HG03460 (cell line): ENCODE data around the gene LRRK2.

Experiments
- ATAC-seq: cut with Tn5 transposase; IDR thresholded peaks from one replicate; pipeline ENCODE4 v1.9.1; 2021; ENCODE audit not compliant: unreplicated experiment

LRRK2 gene

DNA sequence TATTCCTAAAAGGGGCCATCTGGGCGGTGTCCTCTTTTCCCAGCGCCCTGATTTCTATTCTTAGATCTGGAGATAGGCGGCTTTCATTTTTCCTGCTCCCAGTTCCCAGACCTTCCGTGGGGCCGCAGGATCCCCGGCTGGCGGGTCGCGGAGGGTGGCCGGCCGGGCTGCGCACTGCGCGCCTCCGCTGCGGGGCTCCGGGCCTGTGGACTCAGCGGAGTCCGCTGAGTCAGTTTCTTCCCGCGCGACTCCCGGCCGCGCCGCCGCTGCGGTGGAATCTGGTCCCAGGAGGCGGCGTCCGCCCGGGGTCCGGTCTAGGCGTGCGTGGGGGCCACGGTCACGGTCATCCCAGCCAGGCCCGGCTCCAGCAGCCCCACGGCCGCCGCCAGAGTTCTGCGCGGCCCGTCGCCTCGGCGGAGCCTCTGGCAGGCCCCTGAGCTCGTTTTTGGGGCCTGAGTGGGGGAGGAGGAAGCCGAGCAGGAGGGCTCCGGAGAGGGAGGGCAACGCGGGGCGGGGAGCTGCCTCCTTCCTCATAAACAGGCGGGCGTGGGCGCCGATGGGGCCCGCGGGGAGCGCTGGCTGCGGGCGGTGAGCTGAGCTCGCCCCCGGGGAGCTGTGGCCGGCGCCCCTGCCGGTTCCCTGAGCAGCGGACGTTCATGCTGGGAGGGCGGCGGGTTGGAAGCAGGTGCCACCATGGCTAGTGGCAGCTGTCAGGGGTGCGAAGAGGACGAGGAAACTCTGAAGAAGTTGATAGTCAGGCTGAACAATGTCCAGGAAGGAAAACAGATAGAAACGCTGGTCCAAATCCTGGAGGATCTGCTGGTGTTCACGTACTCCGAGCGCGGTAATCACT is at the start of gene LRRK2:
Gene LRRK2, plus strand, starts transcription at position 559 of the 853 bp plus-strand sequence. Its CDS starts 135 bp downstream, at position 694.
- ATAC-seq: peak; percentile 45

DNA sequence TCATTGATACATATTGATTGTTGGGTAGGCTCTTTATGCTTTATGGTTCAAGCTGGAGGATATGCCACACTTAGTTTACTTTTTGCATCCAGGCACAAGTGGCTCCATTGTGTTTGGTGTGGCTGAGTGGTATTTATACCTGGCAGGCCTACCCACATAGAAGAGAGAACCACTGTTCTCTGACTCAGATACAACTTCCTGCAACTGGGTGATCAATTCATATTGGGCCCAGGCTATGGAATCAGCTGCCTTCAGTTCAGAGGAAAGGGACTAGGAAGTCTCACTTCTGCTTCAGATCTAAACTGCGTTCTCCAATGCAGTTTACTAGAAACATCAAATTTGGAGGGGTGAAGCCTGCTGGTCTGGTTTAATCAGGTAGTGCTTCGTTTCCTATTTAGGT is 49.8 kb upstream of the LRRK2 start:
- no peak for ATAC-seq

DNA sequence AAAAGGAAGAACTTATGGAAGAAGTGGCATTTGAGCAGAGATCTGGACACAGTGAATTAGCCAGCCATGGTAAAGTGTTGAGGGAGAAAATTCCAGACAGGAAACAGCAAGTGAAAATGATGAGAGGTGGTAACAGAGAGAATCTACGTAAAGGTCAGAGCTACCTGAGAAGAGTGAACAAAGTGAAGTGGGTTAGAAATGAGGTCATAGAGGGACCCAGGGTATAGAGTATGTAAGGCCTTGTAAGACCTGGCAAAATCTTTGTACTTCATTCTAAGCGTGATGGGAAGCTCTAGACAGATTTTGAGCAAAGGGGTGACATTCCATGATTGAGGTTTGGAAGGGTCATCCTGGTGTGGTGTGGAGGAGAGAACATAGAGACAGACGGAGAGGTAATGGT is 49.3 kb upstream of the LRRK2 start:
- ATAC-seq: no peak

DNA sequence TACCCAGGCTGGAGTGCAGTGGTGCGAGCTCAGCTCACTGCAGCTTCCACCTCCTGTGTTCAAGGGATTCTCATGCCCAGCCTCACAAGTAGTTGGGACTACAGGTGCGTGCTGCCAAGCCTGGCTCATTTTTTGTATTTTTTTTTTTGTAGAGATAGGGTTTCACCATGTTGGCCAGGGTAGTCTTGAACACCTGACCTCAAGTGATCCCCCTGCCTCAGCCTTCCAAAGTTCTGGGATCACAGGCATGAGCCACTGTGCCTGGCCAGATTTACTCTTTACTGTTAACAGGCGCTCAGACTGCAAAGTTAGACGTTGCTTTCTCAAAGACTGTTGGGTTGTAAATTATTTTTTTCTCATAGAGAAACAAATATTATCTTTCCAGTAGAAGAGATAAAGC is 46.1 kb upstream of the LRRK2 start:
- no peak for ATAC-seq

- ATAC-seq: no peak
Observed at GRCh38 chr12:40181490-40181889, 43.3 kb upstream of the LRRK2 start.

GRCh38 chr12:40183715-40184114 is 41.1 kb upstream of the LRRK2 start:
- no peak for ATAC-seq

DNA sequence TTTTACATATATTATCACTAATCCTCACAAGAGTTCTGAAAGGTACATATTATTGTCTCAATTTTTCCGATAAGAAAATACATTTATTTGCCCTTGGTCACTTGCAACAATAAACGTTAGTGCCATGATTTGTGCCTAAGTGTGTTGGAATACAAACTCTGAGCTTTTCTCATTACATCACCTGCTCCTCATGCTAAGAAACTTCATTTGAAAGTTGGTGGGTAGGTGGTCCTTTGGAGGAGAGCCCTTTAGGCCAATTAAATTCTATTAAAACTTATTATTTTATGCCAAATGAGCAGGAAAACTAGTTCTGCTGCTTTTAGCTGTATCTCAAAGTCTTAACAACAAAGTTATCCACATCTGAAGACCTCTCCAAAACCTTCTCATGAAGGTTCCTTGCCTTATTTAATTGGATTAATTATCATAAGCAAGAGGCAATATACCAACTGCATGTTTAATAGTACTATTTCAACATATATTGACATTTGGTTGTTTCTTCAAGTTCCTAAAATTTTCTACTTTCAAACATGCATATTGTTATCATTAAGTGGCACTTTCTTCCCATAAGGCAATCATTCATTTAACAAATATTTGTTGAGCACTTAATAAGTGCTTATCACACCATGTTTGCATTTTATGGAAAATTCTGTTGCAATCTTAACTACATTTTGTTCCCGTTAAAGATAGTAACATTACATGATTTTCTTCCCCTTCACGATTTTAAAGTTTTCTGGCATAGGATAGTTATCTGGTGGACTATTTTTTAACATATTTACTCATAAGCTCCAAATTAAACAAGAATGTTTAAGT is 40.1 kb upstream of the LRRK2 start:
- ATAC-seq: no peak

- no peak for ATAC-seq
Observed at GRCh38 chr12:40185303-40185693, 39.5 kb upstream of the LRRK2 start.

GRCh38 chr12:40188558-40189320 is 36.1 kb upstream of the LRRK2 start:
- ATAC-seq: no peak

- peak; percentile 96 for ATAC-seq
Observed at GRCh38 chr12:40192704-40193255, 32.0 kb upstream of the LRRK2 start.

DNA sequence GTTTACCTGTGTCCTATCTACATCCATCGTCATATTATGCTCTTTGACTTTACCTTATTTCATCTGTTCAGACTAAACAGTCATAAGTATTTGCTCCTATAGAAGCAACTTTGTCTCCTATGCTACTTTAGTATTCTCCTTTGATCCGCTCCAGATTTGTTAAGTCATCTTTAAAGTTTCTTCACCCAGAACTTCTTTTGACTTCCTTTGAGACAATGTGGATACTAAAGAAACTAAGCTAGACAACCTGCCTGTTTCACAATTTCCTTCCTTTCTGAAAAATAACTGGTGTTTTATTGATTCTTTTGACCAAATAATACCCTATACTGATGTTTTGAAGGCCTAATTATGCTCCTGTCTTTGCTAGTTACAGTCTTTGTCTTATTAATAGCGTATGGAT is 30.0 kb upstream of the LRRK2 start:
- no peak for ATAC-seq

- no peak for ATAC-seq
Observed at GRCh38 chr12:40197590-40197989, 27.2 kb upstream of the LRRK2 start.

- ATAC-seq: no peak
Observed at GRCh38 chr12:40198601-40199000, 26.2 kb upstream of the LRRK2 start.

DNA sequence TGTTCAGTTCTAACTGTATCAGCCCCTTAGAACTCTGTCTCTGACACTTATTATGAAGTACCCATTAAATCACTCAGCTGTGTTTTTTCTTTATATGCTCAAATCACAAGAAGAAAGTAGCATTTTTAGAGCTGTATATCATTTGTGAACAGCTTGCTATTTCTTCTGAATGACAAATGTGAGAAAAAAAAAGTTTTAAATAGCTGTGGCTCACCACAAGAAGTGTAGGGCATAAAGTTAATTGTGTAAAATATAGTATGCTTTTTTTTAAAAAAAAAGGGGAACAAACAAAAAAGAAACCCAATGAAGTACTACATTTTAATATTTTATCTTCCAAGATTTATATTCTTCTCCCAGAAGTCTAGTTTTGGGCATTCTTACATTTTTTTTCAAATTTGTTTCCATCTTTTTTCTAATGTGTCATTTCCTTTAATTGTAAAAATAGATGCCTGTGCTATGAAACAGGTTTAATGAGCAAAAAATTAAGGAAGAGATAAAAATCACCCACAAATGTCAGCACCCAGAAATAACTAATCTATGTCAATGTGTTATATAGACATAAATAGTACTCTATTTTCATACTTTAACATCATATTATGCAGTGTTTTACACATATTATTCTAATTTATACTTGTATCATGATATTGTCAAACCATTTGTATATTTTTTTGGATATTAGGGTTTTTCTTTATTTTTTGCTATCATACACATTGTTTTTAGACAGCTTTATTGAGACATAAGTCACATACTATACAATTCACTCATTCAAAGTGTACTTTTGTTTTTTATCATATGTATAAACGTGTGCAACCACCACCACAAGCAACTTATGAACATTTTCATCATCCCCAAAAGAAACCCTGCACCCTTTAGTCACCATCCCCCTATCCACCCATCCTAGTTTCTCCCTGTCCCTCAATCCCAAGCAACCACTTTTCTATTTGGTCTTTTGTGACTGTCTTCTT is 22.4 kb upstream of the LRRK2 start:
- no peak for ATAC-seq

- ATAC-seq: no peak
Observed at GRCh38 chr12:40203060-40203430, 21.8 kb upstream of the LRRK2 start.

- no peak for ATAC-seq
Observed at GRCh38 chr12:40204337-40204736, 20.5 kb upstream of the LRRK2 start.

- ATAC-seq: no peak
Observed at GRCh38 chr12:40207551-40207950, 17.2 kb upstream of the LRRK2 start.

DNA sequence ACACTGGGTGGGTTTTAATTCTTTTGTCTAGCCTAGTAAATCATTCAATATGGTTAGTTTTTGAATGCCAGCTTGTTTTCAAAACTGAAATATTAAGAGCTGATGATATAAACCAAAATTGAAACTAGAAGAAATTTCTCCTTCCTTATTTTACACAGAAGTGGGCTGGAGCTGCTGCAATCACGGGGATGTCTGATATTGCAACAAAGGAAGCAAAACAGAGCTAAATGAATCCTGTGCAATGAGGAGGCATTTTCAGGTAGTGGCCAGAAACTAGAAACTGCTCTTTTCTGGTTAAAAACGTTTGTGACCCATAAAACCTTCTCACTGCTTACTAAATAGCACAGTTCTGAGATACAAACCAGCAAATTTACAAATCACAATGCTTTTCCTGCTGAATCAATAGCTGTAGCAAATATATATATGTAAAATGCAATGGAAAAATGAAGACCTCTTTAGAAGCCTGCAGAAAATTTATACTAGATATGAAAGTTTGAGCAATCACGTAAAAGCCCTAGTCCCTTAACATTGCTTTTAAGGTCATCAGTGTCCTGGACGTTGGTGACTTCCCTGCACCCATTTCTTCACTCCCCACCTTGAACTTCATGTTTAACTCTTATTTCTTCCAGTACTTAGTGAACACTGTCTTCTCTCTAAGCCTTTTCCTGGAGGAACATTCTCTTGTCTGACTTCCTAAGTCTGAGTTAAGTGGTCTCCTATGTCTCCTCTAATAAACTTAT is 15.9 kb upstream of the LRRK2 start:
- peak; percentile 92 for ATAC-seq

DNA sequence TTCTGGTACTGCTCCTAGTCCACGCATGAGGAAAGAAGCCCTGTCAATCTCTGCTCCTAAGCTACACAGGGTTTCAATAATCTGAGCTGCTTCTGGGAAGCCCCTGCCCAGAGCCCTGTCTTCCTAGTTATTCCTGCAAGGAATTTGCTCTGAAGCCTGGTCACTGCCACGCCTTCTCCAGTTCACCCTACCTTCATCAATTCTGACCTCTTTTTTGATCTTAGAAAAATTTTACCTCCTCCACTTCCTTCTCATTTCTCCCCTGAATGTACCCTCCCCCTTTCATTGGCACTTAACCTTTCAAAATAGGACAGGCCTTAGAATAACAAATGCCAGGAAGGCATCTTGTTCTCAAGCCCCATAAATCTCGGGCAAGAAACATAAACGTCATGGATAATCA is 14.9 kb upstream of the LRRK2 start:
- ATAC-seq: no peak
